HG02588 (cell line): ENCODE measurements around the gene GRIN3B.

Experiments
- ATAC-seq: cut with Tn5 transposase; IDR thresholded peaks from one replicate; pipeline ENCODE4 v1.9.1; 2021; ENCODE audit warnings: mild to moderate bottlenecking, moderate library complexity; ENCODE audit not compliant: unreplicated experiment

The GRIN3B gene

GRCh38 chr19:1055886-1056620 is 55.8 kb downstream of the GRIN3B start:
- no peak for ATAC-seq

- no peak for ATAC-seq
These were observed 57.1 kb downstream of the GRIN3B start for GRCh38 chr19:1057176-1057855.

GRCh38 chr19:1058112-1058511 is 57.9 kb downstream of the GRIN3B start:
- no peak for ATAC-seq
